Measurements from ENCODE around the gene AGMO. TPM values are rescaled to one million over a fixed set of nuclear protein-coding genes. Genes with fewer than 3 reads are reported as not detected.

The AGMO gene
- total and polyA plus RNA-seq, 2 donors (not counting 1 experiment from before 2014, with no cell fraction given), result not detected

- POLR2A ChIA-PET, result no interaction called here
Observed at GRCh38 chr7:15400440-15400839, 161.4 kb downstream of the AGMO start.

GRCh38 chr7:15399441-15399840, 162.4 kb downstream of the AGMO start:
- no peak overlapping the region for H3K4me3 Mint-ChIP-seq
- H3K9me3 Mint-ChIP-seq (ENCODE audit: insufficient read depth), result peaks cover 2% of the 10 kb centered on the region
- ATAC-seq (ENCODE audit: low read depth) (no peak), DNase-seq (no peak)
- no peak overlapping the region for H3K27ac ChIP-seq (ENCODE audit: low read length in 2 of 2)
- H3K4me1 Mint-ChIP-seq, result no peaks in the 10 kb centered on the region
- H3K36me3 ChIP-seq (replicated peaks in 1 of 2; ENCODE audit: control extremely low read depth in 1 of 2, control insufficient read depth in 1 of 2, extremely low read depth in 1 of 2, insufficient read depth in 2 of 2, low read length in 1 of 2), result no peaks in the 10 kb centered on the region
- no peaks in the 10 kb centered on the region for H3K4me1 ChIP-seq (ENCODE audit: control insufficient read depth in 2 of 2, insufficient read depth in 2 of 2, low read length in 2 of 2)
- POLR2A ChIA-PET, result no interaction called here
- TF ChIP-seq EZH2 (IDR thresholded peaks at IDR 0.05; ENCODE audit: borderline replicate concordance, insufficient read depth, low read depth, low read length, poor library complexity, severe bottlenecking) (no peak), CTCF (IDR thresholded peaks at IDR 0.05) (no peak)
- no peaks in the 10 kb centered on the region for H3K27me3 Mint-ChIP-seq
- no peaks in the 10 kb centered on the region for H3K79me2 ChIP-seq (ENCODE audit: control insufficient read depth, insufficient read depth, low read length)
- CTCF ChIA-PET, result no interaction called here
- WGBS (ENCODE audit: insufficient coverage), result no CpG with 5 or more reads among the region's 2 CpGs
- H3K4me2 ChIP-seq (replicated peaks; ENCODE audit: low read depth, low read length, poor library complexity, severe bottlenecking), result no peak overlapping the region
- H3K27ac Mint-ChIP-seq, result no peak overlapping the region
- no peak overlapping the region for H3K9ac ChIP-seq (ENCODE audit: low read length)
- H2AFZ ChIP-seq (ENCODE audit: insufficient read depth, low read depth, low read length, poor library complexity, severe bottlenecking), result no peak overlapping the region
- H3K9me3 ChIP-seq (ENCODE audit: control extremely low read depth in 1 of 3, control insufficient read depth in 2 of 3, insufficient read depth in 1 of 3, low read length in 2 of 3), result peaks cover 0 to 15% (median 0%) of the 10 kb centered on the region in 3 donors
- no peaks in the 10 kb centered on the region for H3K27me3 ChIP-seq (replicated peaks in 1 of 4; ENCODE audit: control extremely low read depth in 1 of 4, control insufficient read depth in 3 of 4, insufficient read depth in 4 of 4, low read length in 3 of 4)
- H3K4me3 ChIP-seq (ENCODE audit: control extremely low read depth in 1 of 5, extremely low read depth in 1 of 5, insufficient read depth in 1 of 5, low read depth in 2 of 5, low read length in 4 of 5), result no peak overlapping the region
- intact Hi-C loops (cut with micrococcal nuclease), result no loop called here
- no peaks in the 10 kb centered on the region for H4K20me1 ChIP-seq (ENCODE audit: control insufficient read depth, insufficient read depth, low read length, poor library complexity, severe bottlenecking)

More at GRCh38 chr7:15400440-15400839, 161.4 kb downstream of the AGMO start:
- Histone ChIP-seq H3K9ac (ENCODE audit: low read length) (no peak overlapping the region), H3K4me3 (ENCODE audit: control extremely low read depth in 1 of 5, extremely low read depth in 1 of 5, insufficient read depth in 1 of 5, low read depth in 2 of 5, low read length in 4 of 5) (no peak overlapping the region), H3K27me3 (replicated peaks in 1 of 4; ENCODE audit: control extremely low read depth in 1 of 4, control insufficient read depth in 3 of 4, insufficient read depth in 4 of 4, low read length in 3 of 4) (no peaks in the 10 kb centered on the region), H2AFZ (ENCODE audit: insufficient read depth, low read depth, low read length, poor library complexity, severe bottlenecking) (no peak overlapping the region), H3K79me2 (ENCODE audit: control insufficient read depth, insufficient read depth, low read length) (no peaks in the 10 kb centered on the region), H3K4me2 (replicated peaks; ENCODE audit: low read depth, low read length, poor library complexity, severe bottlenecking) (no peak overlapping the region), H3K9me3 (ENCODE audit: control extremely low read depth in 1 of 3, control insufficient read depth in 2 of 3, insufficient read depth in 1 of 3, low read length in 2 of 3) (peaks cover 0 to 15% (median 0%) of the 10 kb centered on the region in 3 donors), H3K36me3 (replicated peaks in 1 of 2; ENCODE audit: control extremely low read depth in 1 of 2, control insufficient read depth in 1 of 2, extremely low read depth in 1 of 2, insufficient read depth in 2 of 2, low read length in 1 of 2) (no peaks in the 10 kb centered on the region), H3K4me1 (ENCODE audit: control insufficient read depth in 2 of 2, insufficient read depth in 2 of 2, low read length in 2 of 2) (no peaks in the 10 kb centered on the region), H4K20me1 (ENCODE audit: control insufficient read depth, insufficient read depth, low read length, poor library complexity, severe bottlenecking) (no peaks in the 10 kb centered on the region), H3K27ac (ENCODE audit: low read length in 2 of 2) (no peak overlapping the region)
- no peaks in the 10 kb centered on the region for H3K27me3 Mint-ChIP-seq
- TF ChIP-seq EZH2 (IDR thresholded peaks at IDR 0.05; ENCODE audit: borderline replicate concordance, insufficient read depth, low read depth, low read length, poor library complexity, severe bottlenecking) (no peak), CTCF (IDR thresholded peaks at IDR 0.05) (no peak)
- CTCF ChIA-PET, result no interaction called here
- no peak for DNase-seq
- WGBS (ENCODE audit: insufficient coverage), result 75% methylated on average over 2 of the region's 3 CpGs
- intact Hi-C loops (cut with micrococcal nuclease), result no loop called here
- no peaks in the 10 kb centered on the region for H3K4me1 Mint-ChIP-seq
- ATAC-seq (ENCODE audit: low read depth), result no peak
- H3K27ac Mint-ChIP-seq, result no peak overlapping the region
- H3K9me3 Mint-ChIP-seq (ENCODE audit: insufficient read depth), result peaks cover 2% of the 10 kb centered on the region
- no peak overlapping the region for H3K4me3 Mint-ChIP-seq

All from B cell (primary cell).